ENCODE results near the gene BHLHE23. TPM values are rescaled to one million over a fixed set of nuclear protein-coding genes. Genes with fewer than 3 reads are reported as not detected.

The BHLHE23 gene
- polyA plus RNA-seq, 1 of the 3 experiments (the other 2 are of a cell fraction), result not detected

DNA sequence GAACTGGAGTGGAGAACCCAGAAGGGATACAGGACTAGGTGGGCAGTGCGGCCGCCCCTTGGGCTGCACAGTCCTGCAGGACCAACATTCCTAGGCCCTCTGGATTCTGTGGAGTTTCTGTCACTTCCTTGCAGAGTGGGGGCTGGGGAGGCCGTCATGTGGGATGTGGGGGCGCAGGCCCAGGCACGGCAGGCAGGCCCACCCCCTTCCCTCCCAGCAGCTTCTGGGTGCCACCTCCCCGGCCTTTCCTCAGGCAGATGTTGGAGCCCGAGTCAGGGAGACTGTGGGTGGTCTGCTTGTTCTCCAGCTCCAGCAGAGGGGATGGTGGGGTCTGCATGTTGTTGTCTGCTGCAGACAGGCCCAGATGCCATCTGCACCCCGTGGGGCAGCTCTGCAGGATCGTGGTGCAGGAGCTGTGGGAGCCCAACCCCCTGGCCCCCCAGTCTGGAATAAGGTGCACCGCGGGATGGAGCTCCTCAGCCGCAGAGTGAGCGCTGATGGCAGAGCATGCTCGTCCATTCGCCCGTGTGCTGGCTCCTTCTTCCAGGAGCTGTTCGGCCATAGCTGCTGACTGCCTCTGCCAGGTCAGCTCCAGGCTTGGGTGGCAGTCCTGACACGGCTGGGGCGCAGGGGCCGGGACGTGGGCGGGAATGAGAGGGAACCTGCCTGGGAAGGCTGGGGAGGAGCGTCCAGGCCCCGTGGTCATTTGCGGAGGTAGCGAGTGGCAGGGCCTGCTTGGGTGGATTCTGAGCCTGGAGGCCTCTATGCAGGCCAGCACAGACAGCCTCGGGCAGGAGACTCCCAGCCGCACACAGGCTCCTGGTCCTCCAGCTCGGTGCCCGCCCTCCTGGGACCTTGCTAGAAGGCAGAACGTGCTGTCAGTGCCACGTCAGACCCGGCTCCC, 36.2 kb downstream of the BHLHE23 start:
- H3K4me2 ChIP-seq, result no peak overlapping the region
- no peak for TF ChIP-seq EP300 (IDR thresholded peaks at IDR 0.05; ENCODE audit: borderline replicate concordance in 1 of 2, low read depth in 1 of 2, low read length in 1 of 2)
- TF ChIP-seq, protein P1, sequence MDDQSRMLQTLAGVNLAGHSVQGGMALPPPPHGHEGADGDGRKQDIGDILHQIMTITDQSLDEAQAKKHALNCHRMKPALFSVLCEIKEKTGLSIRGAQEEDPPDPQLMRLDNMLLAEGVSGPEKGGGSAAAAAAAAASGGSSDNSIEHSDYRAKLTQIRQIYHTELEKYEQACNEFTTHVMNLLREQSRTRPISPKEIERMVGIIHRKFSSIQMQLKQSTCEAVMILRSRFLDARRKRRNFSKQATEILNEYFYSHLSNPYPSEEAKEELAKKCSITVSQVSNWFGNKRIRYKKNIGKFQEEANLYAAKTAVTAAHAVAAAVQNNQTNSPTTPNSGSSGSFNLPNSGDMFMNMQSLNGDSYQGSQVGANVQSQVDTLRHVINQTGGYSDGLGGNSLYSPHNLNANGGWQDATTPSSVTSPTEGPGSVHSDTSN (IDR thresholded peaks at IDR 0.05), result no peak
- no peak for TF ChIP-seq RFX5 (IDR thresholded peaks at IDR 0.05; ENCODE audit: low read length)
- peaks cover 0 to 3% of the 10 kb centered on the region in 2 experiments; a peak in 1 of 4 replicates for H3K4me1 ChIP-seq (ENCODE audit: control insufficient read depth in 1 of 2, insufficient read depth in 2 of 2, low read depth in 1 of 2, low read length in 1 of 2)
- H3K4me3 ChIP-seq (ENCODE audit: low read depth in 2 of 2, low read length in 1 of 2), result no peak overlapping the region
- H4K20me1 ChIP-seq (ENCODE audit: insufficient read depth), result 0 out of 2 replicates have a peak, but pooled peaks cover 3% of the 10 kb centered on the region
- no peaks in the 10 kb centered on the region for H3K9me3 ChIP-seq
- H3K9ac ChIP-seq, result no peak overlapping the region
- H2AFZ ChIP-seq (ENCODE audit: low read depth), result no peak overlapping the region
- CTCF ChIA-PET, result interaction anchor here (0.8 to 2.3 kb wide), 11 partner anchors 9 to 97 kb away, joined by 3 to 10 read pairs (median 4); no protein-coding TSS in a partner anchor
- H3K9me2 ChIP-seq, result no peaks in the 10 kb centered on the region
- H3K36me3 ChIP-seq (replicated peaks in 1 of 2; ENCODE audit: control insufficient read depth in 1 of 2, insufficient read depth in 2 of 2, low read length in 1 of 2), result no peaks in the 10 kb centered on the region
- no peaks in the 10 kb centered on the region for H3K79me2 ChIP-seq (ENCODE audit: insufficient read depth)
- H3F3A ChIP-seq (replicated peaks; ENCODE audit: insufficient read depth), result no peaks in the 10 kb centered on the region
- 34% methylated on average over 9 of the region's 33 CpGs for WGBS (ENCODE audit: low lambda C conversion rate)
- POLR2A ChIA-PET, result no interaction called here
- peaks cover 31% of the 10 kb centered on the region for H3K27me3 ChIP-seq (ENCODE audit: insufficient read depth)
- DNase-seq, result no peak
- H3K27ac ChIP-seq (ENCODE audit: low read depth in 2 of 2, low read length in 1 of 2), result no peak overlapping the region

DNA sequence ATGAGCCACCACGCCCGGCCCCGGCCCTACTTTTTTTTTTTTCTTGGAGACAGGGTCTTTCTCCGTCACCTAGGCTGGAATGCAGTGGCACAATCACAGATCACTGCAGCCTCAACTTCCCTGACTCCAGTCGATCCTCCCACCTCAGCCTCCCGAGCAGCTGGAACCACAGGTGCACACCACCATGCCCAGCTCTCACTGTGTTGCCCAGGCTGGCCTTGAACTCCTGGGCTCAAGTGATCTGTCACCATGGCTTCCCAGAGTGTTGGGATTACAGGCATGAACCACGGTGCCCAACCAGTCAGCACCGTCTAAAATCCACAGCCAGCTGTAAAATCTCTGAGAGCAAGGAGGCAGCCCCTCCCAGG, 36.8 kb downstream of the BHLHE23 start:
- WGBS (ENCODE audit: low lambda C conversion rate), result 70% methylated on average over 8 of the region's 8 CpGs
- Histone ChIP-seq H3F3A (replicated peaks; ENCODE audit: insufficient read depth) (no peaks in the 10 kb centered on the region), H3K9ac (no peak overlapping the region), H3K4me1 (ENCODE audit: control insufficient read depth in 1 of 2, insufficient read depth in 2 of 2, low read depth in 1 of 2, low read length in 1 of 2) (peaks cover 0 to 3% of the 10 kb centered on the region in 2 experiments; a peak in 1 of 4 replicates), H3K9me2 (no peaks in the 10 kb centered on the region), H3K27me3 (ENCODE audit: insufficient read depth) (peaks cover 26% of the 10 kb centered on the region), H3K36me3 (replicated peaks in 1 of 2; ENCODE audit: control insufficient read depth in 1 of 2, insufficient read depth in 2 of 2, low read length in 1 of 2) (no peaks in the 10 kb centered on the region), H3K4me3 (ENCODE audit: low read depth in 2 of 2, low read length in 1 of 2) (no peak overlapping the region), H3K9me3 (no peaks in the 10 kb centered on the region), H3K4me2 (no peak overlapping the region), H2AFZ (ENCODE audit: low read depth) (no peak overlapping the region), H3K79me2 (ENCODE audit: insufficient read depth) (no peaks in the 10 kb centered on the region), H3K27ac (ENCODE audit: low read depth in 2 of 2, low read length in 1 of 2) (no peak overlapping the region), H4K20me1 (ENCODE audit: insufficient read depth) (0 out of 2 replicates have a peak, but pooled peaks cover 3% of the 10 kb centered on the region)
- TF ChIP-seq, protein P1 (IDR thresholded peaks at IDR 0.05), result no peak
- TF ChIP-seq FOXM1 (IDR thresholded peaks at IDR 0.05; ENCODE audit: low read depth) (no peak), JUND (IDR thresholded peaks at IDR 0.05) (no peak), SIN3A (IDR thresholded peaks at IDR 0.05; ENCODE audit: borderline replicate concordance, low read depth, low read length) (no peak), EZH2phosphoT487 (IDR thresholded peaks at IDR 0.05; ENCODE audit: borderline replicate concordance, low read depth) (no peak), CHD2 (IDR thresholded peaks at IDR 0.05; ENCODE audit: low read length, partially characterized antibody) (no peak), EP300 (IDR thresholded peaks at IDR 0.05; ENCODE audit: borderline replicate concordance in 1 of 2, low read depth in 1 of 2, low read length in 1 of 2) (no peak), MEF2A (IDR thresholded peaks at IDR 0.05; ENCODE audit: borderline replicate concordance, low read depth) (no peak), FOSL2 (IDR thresholded peaks at IDR 0.05; ENCODE audit: borderline replicate concordance, low read depth) (no peak), MXI1 (IDR thresholded peaks at IDR 0.05; ENCODE audit: low read depth, low read length) (no peak), SMC3 (IDR thresholded peaks at IDR 0.05; ENCODE audit: low read depth, low read length) (no peak), NRF1 (IDR thresholded peaks at IDR 0.05; ENCODE audit: low read depth, low read length) (no peak), RCOR1 (IDR thresholded peaks at IDR 0.05; ENCODE audit: low read length) (no peak), RXRA (IDR thresholded peaks at IDR 0.05; ENCODE audit: borderline replicate concordance, low read depth) (no peak)
- TF ChIP-seq, protein P2, sequence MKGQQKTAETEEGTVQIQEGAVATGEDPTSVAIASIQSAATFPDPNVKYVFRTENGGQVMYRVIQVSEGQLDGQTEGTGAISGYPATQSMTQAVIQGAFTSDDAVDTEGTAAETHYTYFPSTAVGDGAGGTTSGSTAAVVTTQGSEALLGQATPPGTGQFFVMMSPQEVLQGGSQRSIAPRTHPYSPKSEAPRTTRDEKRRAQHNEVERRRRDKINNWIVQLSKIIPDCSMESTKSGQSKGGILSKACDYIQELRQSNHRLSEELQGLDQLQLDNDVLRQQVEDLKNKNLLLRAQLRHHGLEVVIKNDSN (IDR thresholded peaks at IDR 0.05; ENCODE audit: borderline replicate concordance, low read depth), result no peak
- TF ChIP-seq, protein P3, sequence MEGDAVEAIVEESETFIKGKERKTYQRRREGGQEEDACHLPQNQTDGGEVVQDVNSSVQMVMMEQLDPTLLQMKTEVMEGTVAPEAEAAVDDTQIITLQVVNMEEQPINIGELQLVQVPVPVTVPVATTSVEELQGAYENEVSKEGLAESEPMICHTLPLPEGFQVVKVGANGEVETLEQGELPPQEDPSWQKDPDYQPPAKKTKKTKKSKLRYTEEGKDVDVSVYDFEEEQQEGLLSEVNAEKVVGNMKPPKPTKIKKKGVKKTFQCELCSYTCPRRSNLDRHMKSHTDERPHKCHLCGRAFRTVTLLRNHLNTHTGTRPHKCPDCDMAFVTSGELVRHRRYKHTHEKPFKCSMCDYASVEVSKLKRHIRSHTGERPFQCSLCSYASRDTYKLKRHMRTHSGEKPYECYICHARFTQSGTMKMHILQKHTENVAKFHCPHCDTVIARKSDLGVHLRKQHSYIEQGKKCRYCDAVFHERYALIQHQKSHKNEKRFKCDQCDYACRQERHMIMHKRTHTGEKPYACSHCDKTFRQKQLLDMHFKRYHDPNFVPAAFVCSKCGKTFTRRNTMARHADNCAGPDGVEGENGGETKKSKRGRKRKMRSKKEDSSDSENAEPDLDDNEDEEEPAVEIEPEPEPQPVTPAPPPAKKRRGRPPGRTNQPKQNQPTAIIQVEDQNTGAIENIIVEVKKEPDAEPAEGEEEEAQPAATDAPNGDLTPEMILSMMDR (IDR thresholded peaks at IDR 0.05), result no peak
- ChIA-PET CTCF (interaction anchor here (0.8 to 2.3 kb wide), 5 partner anchors 8 to 96 kb away, joined by 3 to 10 read pairs (median 4); no protein-coding TSS in a partner anchor), POLR2A (no interaction called here)
- DNase-seq, result no peak

All from SK-N-SH (cell line).